ENCODE data around the gene ANO8. TPM values are rescaled to one million over a fixed set of nuclear protein-coding genes. Genes with fewer than 3 reads are reported as not detected.
"Not testable (repeated sequence)": the region's sequence is repeated elsewhere in the genome, so short reads cannot be mapped to it uniquely, and the experiment has no call there.

The ANO8 gene
- total RNA-seq, 1 experiment from 2014 or later: 2.9 TPM

- H3K27ac ChIP-seq: no peak overlapping the region
- H3K27me3 ChIP-seq (replicated peaks): peaks cover 14% of the 10 kb centered on the region
- no peak for DNase-seq (ENCODE audit: low read depth in 1 of 2, low spot score in 2 of 2)
These were observed 49.1 kb downstream of the ANO8 start for GRCh38 chr19:17285415-17286135.

GRCh38 chr19:17283504-17283996 lies 51.1 kb downstream of the ANO8 start:
- no peak for DNase-seq (ENCODE audit: low read depth in 1 of 2, low spot score in 2 of 2)
- Histone ChIP-seq H3K36me3 (peaks cover 4% of the 10 kb centered on the region; the same call in 1 of the 2 replicates), H3K27ac (no peak overlapping the region), H3K4me1 (replicated peaks) (peaks cover 16% of the 10 kb centered on the region), H3K4me3 (no peak overlapping the region), H3K27me3 (replicated peaks) (peaks cover 14% of the 10 kb centered on the region), H3K9me3 (replicated peaks) (no peaks in the 10 kb centered on the region)

More at GRCh38 chr19:17285415-17286135, 49.1 kb downstream of the ANO8 start:
- no peak overlapping the region for H3K4me3 ChIP-seq
- H3K9me3 ChIP-seq (replicated peaks): no peaks in the 10 kb centered on the region
- H3K4me1 ChIP-seq (replicated peaks): peaks cover 16% of the 10 kb centered on the region
- H3K36me3 ChIP-seq: no peaks in the 10 kb centered on the region

- H3K4me3 ChIP-seq: no peak overlapping the region
- peaks cover 14% of the 10 kb centered on the region for H3K27me3 ChIP-seq (replicated peaks)
- peaks cover 9% of the 10 kb centered on the region for H3K36me3 ChIP-seq
- no peak overlapping the region for H3K27ac ChIP-seq
- no peaks in the 10 kb centered on the region for H3K9me3 ChIP-seq (replicated peaks)
- DNase-seq (ENCODE audit: low read depth in 1 of 2, low spot score in 2 of 2): peak; percentile 81 to 88
- peaks cover 16% of the 10 kb centered on the region for H3K4me1 ChIP-seq (replicated peaks)
These were observed 52.0 kb downstream of the ANO8 start for GRCh38 chr19:17282488-17283125.

- Histone ChIP-seq H3K36me3 (peaks cover 15% of the 10 kb centered on the region), H3K27me3 (replicated peaks) (peaks cover 14% of the 10 kb centered on the region), H3K4me1 (replicated peaks) (peaks cover 16% of the 10 kb centered on the region), H3K4me3 (0 out of 2 replicates have a peak within 1 kb of the TSS, but pooled peaks have one; percentile 6), H3K9me3 (replicated peaks) (no peaks in the 10 kb centered on the region), H3K27ac (no peak within 1 kb of the TSS)
- no peak for DNase-seq (ENCODE audit: low read depth in 1 of 2, low spot score in 2 of 2)
These were observed 53.0 kb downstream of the ANO8 start, which contains the start of gene ANKLE1 for GRCh38 chr19:17281391-17282304. Gene ANKLE1, plus strand, starts transcription at chr19:17281901. Its CDS starts 20 bp downstream, at chr19:17281921.

GRCh38 chr19:17279436-17279835 lies 55.2 kb downstream of the ANO8 start:
- DNase-seq (ENCODE audit: low read depth in 1 of 2, low spot score in 2 of 2): no peak
- peaks cover 16% of the 10 kb centered on the region for H3K4me1 ChIP-seq (replicated peaks)
- H3K9me3 ChIP-seq (replicated peaks): no peaks in the 10 kb centered on the region
- peaks cover 37% of the 10 kb centered on the region for H3K36me3 ChIP-seq
- no peak overlapping the region for H3K27ac ChIP-seq
- no peak overlapping the region for H3K4me3 ChIP-seq
- peaks cover 14% of the 10 kb centered on the region for H3K27me3 ChIP-seq (replicated peaks)

- no peak for DNase-seq (ENCODE audit: low read depth in 1 of 2, low spot score in 2 of 2)
- peaks cover 71% of the 10 kb centered on the region for H3K36me3 ChIP-seq
These were observed 59.0 kb downstream of the ANO8 start for GRCh38 chr19:17275441-17276175.

GRCh38 chr19:17274892-17275291 lies 59.8 kb downstream of the ANO8 start:
- not testable (repeated sequence) for DNase-seq (ENCODE audit: low read depth in 1 of 2, low spot score in 2 of 2); H3K4me3 ChIP-seq; H3K27ac ChIP-seq; H3K27me3 ChIP-seq (replicated peaks); H3K9me3 ChIP-seq (replicated peaks); H3K4me1 ChIP-seq (replicated peaks)
- H3K36me3 ChIP-seq: peaks cover 78% of the 10 kb centered on the region

More at GRCh38 chr19:17275441-17276175, 59.0 kb downstream of the ANO8 start:
- Histone ChIP-seq H3K9me3 (replicated peaks) (no peaks in the 10 kb centered on the region), H3K27ac (no peak overlapping the region), H3K4me1 (replicated peaks) (no peaks in the 10 kb centered on the region), H3K4me3 (no peak overlapping the region), H3K27me3 (replicated peaks) (no peaks in the 10 kb centered on the region)

Other genes with a start within 250 kb of the ANO8 start
- 23.1 and 38.4 TPM in 2 replicates for gene USE1, start 119.5 kb downstream of the ANO8 start, total RNA-seq (2014; rRNA removed; shearing (Covaris generic))
- 10.6 TPM in 1 of 2 replicates, not detected in the other for gene OCEL1, start 108.6 kb downstream of the ANO8 start, total RNA-seq (2014; rRNA removed; shearing (Covaris generic))
- 55.1 and 64.8 TPM in 2 replicates for gene NR2F6, start 88.9 kb downstream of the ANO8 start, total RNA-seq (2014; rRNA removed; shearing (Covaris generic))
- gene USHBP1, start 70.1 kb downstream of the ANO8 start, total RNA-seq (2014; rRNA removed; shearing (Covaris generic)): not detected in 2 replicates
- 138 and 146 TPM in 2 replicates for gene BABAM1, start 67.4 kb downstream of the ANO8 start, total RNA-seq (2014; rRNA removed; shearing (Covaris generic))
- 0.16 TPM in 1 of 2 replicates, not detected in the other for gene ANKLE1, start 53.0 kb downstream of the ANO8 start, total RNA-seq (2014; rRNA removed; shearing (Covaris generic))
- 2.3 and 5.2 TPM in 2 replicates for gene ABHD8, start 31.4 kb downstream of the ANO8 start, total RNA-seq (2014; rRNA removed; shearing (Covaris generic))
- 35.1 and 69.4 TPM in 2 replicates for gene MRPL34, start 29.0 kb downstream of the ANO8 start, total RNA-seq (2014; rRNA removed; shearing (Covaris generic))
- gene DDA1, start 25.3 kb downstream of the ANO8 start, total RNA-seq (2014; rRNA removed; shearing (Covaris generic)): 74.7 and 107 TPM in 2 replicates
- gene GTPBP3, start 2.7 kb upstream of the ANO8 start, total RNA-seq (2014; rRNA removed; shearing (Covaris generic)): 19.5 and 31.6 TPM in 2 replicates
- not detected in 2 replicates for gene PLVAP, start 42.5 kb upstream of the ANO8 start, total RNA-seq (2014; rRNA removed; shearing (Covaris generic))
- not detected in 2 replicates for gene CCDC194, start 59.3 kb upstream of the ANO8 start, total RNA-seq (2014; rRNA removed; shearing (Covaris generic))
- 0.45 and 3.8 TPM in 2 replicates for gene BST2, start 70.8 kb upstream of the ANO8 start, total RNA-seq (2014; rRNA removed; shearing (Covaris generic))
- gene MVB12A, start 85.2 kb upstream of the ANO8 start, total RNA-seq (2014; rRNA removed; shearing (Covaris generic)): 58.5 and 67.9 TPM in 2 replicates
- not detected in 2 replicates for gene TMEM221, start 113.8 kb upstream of the ANO8 start, total RNA-seq (2014; rRNA removed; shearing (Covaris generic))
- not detected in 2 replicates for gene NXNL1, start 126.1 kb upstream of the ANO8 start, total RNA-seq (2014; rRNA removed; shearing (Covaris generic))
- 4.0 and 4.8 TPM in 2 replicates for gene SLC27A1, start 135.7 kb upstream of the ANO8 start, total RNA-seq (2014; rRNA removed; shearing (Covaris generic))
- 51.5 and 58.5 TPM in 2 replicates for gene PGLS, start 176.8 kb upstream of the ANO8 start, total RNA-seq (2014; rRNA removed; shearing (Covaris generic))
- gene COLGALT1, start 220.8 kb upstream of the ANO8 start, total RNA-seq (2014; rRNA removed; shearing (Covaris generic)): 73.9 and 114 TPM in 2 replicates

All from SJSA1 (cell line).